ENCODE data around the gene ZDHHC18.
"Not testable (repeated sequence)": the region's sequence is repeated elsewhere in the genome, so short reads cannot be mapped to it uniquely, and the experiment has no call there.

The ZDHHC18 gene

DNA sequence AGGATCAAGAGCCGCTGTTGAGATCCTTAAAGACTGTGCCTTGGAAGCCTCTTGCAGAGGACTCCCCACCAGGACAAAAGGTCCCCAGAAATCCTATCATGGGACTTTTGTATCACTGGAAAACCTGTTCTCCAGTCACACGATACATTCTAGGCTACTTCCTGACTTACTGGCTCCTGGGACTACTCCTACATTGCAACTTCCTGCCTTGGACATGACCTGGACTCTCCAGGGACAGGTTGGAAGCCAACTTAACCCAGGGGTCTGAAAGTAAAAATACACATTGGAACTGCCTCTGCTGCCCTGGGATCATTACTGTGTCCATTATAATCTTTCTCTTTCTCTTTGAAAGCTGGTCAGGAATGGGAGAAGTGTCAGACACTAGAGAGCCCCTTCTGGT lies 28.9 kb upstream of the ZDHHC18 start:
- TF ChIP-seq GABPA (IDR thresholded peaks at IDR 0.05; ENCODE audit: low read depth): no peak
- TF ChIP-seq, protein P1, sequence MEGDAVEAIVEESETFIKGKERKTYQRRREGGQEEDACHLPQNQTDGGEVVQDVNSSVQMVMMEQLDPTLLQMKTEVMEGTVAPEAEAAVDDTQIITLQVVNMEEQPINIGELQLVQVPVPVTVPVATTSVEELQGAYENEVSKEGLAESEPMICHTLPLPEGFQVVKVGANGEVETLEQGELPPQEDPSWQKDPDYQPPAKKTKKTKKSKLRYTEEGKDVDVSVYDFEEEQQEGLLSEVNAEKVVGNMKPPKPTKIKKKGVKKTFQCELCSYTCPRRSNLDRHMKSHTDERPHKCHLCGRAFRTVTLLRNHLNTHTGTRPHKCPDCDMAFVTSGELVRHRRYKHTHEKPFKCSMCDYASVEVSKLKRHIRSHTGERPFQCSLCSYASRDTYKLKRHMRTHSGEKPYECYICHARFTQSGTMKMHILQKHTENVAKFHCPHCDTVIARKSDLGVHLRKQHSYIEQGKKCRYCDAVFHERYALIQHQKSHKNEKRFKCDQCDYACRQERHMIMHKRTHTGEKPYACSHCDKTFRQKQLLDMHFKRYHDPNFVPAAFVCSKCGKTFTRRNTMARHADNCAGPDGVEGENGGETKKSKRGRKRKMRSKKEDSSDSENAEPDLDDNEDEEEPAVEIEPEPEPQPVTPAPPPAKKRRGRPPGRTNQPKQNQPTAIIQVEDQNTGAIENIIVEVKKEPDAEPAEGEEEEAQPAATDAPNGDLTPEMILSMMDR (IDR thresholded peaks at IDR 0.05; ENCODE audit: insufficient read depth, low read length): no peak
- no peak for TF ChIP-seq POLR2AphosphoS5 (IDR thresholded peaks at IDR 0.05; ENCODE audit: low read depth)
- TF ChIP-seq, protein P2, sequence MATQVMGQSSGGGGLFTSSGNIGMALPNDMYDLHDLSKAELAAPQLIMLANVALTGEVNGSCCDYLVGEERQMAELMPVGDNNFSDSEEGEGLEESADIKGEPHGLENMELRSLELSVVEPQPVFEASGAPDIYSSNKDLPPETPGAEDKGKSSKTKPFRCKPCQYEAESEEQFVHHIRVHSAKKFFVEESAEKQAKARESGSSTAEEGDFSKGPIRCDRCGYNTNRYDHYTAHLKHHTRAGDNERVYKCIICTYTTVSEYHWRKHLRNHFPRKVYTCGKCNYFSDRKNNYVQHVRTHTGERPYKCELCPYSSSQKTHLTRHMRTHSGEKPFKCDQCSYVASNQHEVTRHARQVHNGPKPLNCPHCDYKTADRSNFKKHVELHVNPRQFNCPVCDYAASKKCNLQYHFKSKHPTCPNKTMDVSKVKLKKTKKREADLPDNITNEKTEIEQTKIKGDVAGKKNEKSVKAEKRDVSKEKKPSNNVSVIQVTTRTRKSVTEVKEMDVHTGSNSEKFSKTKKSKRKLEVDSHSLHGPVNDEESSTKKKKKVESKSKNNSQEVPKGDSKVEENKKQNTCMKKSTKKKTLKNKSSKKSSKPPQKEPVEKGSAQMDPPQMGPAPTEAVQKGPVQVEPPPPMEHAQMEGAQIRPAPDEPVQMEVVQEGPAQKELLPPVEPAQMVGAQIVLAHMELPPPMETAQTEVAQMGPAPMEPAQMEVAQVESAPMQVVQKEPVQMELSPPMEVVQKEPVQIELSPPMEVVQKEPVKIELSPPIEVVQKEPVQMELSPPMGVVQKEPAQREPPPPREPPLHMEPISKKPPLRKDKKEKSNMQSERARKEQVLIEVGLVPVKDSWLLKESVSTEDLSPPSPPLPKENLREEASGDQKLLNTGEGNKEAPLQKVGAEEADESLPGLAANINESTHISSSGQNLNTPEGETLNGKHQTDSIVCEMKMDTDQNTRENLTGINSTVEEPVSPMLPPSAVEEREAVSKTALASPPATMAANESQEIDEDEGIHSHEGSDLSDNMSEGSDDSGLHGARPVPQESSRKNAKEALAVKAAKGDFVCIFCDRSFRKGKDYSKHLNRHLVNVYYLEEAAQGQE (IDR thresholded peaks at IDR 0.05; ENCODE audit: insufficient replicate concordance, low read depth): no peak
- TF ChIP-seq SPI1 (IDR thresholded peaks at IDR 0.05; ENCODE audit: borderline replicate concordance, low read depth): no peak
- Histone ChIP-seq H3K27ac (replicated peaks) (no peak overlapping the region), H3K27me3 (ENCODE audit: insufficient read depth, poor library complexity, severe bottlenecking) (no peaks in the 10 kb centered on the region), H3K4me3 (replicated peaks; ENCODE audit: insufficient read depth, low read length) (no peak overlapping the region)
- no peak for DNase-seq (ENCODE audit: low read depth in 1 of 2, low spot score in 1 of 2)

DNA sequence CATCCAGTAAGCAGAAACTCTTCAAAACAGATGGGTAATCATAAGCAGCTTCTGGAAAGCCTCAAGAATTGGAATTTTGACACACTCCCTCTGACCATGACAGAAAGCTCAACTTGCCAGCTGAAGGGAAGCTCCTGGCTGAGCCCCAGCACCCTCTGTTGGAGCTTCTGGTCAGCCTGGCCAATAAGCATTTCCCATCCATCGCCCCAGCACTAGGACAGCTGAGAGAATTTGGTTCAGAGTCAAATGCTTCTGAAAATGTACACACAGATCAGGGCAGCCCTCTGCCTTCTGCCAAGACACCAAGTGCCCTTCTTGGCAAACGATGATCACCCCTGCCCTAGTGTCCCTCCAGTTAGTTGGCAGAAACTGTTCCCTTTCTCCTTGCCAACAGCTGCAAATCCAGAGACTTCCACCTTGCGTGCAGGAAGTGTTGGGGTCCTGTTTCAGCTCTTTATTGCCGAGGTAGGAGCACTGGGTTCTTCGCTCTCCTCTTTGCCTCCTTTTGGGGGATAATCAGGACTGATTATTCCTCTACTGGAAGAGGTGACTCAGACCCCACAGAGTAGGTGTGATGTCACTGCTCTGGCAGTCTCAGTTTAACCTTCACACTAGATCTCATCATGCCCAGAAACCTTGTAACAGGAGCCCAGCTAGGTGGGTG lies 26.9 kb upstream of the ZDHHC18 start:
- Histone ChIP-seq H3K27ac (replicated peaks) (no peak overlapping the region), H3K27me3 (ENCODE audit: insufficient read depth, poor library complexity, severe bottlenecking) (no peaks in the 10 kb centered on the region), H3K4me3 (replicated peaks; ENCODE audit: insufficient read depth, low read length) (no peak overlapping the region)
- TF ChIP-seq GABPA (IDR thresholded peaks at IDR 0.05; ENCODE audit: low read depth): no peak
- TF ChIP-seq, protein P1 (IDR thresholded peaks at IDR 0.05; ENCODE audit: insufficient read depth, low read length): no peak
- TF ChIP-seq, protein P2 (IDR thresholded peaks at IDR 0.05; ENCODE audit: insufficient replicate concordance, low read depth): no peak
- DNase-seq (ENCODE audit: low read depth in 1 of 2, low spot score in 1 of 2): no peak

DNA sequence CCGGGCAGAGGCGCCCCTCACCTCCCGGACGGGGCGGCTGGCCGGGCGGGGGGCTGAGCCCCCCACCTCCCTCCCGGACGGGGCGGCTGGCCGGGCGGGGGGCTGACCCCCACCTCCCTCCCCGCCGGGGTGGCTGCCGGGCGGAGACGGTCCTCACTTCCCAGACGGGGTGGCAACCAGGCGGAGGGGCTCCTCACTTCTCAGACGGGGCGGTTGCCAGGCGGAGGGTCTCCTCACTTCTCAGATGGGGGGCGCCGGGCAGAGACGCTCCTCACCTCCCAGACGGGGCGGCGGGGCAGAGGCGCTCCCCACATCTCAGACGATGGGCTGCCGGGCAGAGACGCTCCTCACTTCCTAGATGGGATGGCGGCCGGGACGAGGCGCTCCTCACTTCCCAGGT lies 22.6 kb upstream of the ZDHHC18 start:
- DNase-seq (ENCODE audit: low read depth in 1 of 2, low spot score in 1 of 2); H3K27ac ChIP-seq (replicated peaks); H3K27me3 ChIP-seq (ENCODE audit: insufficient read depth, poor library complexity, severe bottlenecking); H3K4me3 ChIP-seq (replicated peaks; ENCODE audit: insufficient read depth, low read length): not testable (repeated sequence)

DNA sequence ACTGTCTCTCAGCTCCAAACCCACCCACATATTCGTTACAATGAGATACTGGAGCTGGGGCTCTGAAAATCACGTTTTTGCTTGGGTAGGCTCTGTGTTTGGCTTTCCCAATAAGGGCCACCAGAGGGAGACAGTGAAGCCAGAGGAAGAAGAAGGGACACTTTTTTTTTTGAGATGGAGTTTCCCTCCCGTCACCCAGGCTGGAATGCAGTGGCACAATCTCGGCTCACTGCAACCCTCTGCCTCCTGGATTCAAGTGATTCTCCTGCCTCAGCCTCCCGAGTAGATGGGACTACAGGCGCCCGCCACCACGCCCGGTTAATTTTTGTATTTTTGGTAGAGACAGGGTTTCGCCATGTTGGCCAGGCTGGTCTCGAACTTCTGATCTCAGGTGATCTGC lies 16.4 kb upstream of the ZDHHC18 start:
- TF ChIP-seq, protein P1 (IDR thresholded peaks at IDR 0.05; ENCODE audit: insufficient read depth, low read length): peak; percentile 61
- DNase-seq (ENCODE audit: low read depth in 1 of 2, low spot score in 1 of 2): peak in 1 of 2 experiments; percentile 80
- not testable (repeated sequence) for H3K27ac ChIP-seq (replicated peaks); H3K4me3 ChIP-seq (replicated peaks; ENCODE audit: insufficient read depth, low read length); H3K27me3 ChIP-seq (ENCODE audit: insufficient read depth, poor library complexity, severe bottlenecking)

All from HL-60 (cell line).